AML-193 (cell line): ENCODE results near the gene MLF2.

Experiments
- DNase-seq, 2 experiments: peaks; one replicate each; lab custom pipeline; 2025; lab: John Stamatoyannopoulos, UW

MLF2 gene, protein sequence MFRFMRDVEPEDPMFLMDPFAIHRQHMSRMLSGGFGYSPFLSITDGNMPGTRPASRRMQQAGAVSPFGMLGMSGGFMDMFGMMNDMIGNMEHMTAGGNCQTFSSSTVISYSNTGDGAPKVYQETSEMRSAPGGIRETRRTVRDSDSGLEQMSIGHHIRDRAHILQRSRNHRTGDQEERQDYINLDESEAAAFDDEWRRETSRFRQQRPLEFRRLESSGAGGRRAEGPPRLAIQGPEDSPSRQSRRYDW

DNA sequence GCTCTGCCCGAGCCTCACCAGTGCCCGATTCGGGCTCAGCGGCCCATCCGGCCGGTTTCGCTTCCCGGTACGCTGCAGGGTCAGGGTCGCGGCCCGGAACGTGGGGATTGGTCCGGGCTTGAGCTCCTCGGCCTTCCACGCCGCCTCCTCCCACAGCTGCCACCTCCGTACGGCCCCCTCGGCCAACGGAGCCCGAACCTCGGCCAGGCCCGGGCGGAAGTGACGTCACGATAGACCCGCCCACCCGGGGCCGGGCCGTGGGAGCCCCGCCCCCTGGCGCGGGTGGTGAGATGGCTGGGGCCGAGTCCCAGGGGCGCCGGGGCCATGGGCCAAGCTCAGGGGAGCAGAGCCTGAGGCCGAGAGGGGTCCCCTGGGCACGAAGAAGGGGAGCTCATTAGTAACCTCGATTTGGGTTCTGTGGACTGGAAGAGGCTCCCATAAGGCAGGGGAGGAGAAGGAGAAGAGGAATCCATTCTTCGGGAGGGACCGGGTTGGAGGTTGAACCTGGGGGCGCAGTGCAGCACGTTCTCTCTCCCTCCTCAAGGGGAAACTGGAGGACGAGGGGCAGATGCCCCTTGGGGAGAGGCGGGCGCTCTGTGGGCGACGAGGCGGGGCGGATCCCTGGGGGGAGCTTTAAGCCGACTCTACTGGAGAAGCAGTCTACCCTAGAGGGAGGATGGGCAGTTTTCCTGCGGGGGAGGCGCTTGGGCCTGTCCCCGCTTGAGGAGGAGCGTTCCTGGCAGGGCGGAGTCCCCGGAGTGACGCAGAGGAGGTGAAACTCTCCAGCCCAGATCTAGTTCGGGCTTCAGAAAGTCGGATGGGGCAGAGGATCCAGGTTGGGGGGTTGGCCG is at the start of gene MLF2:
TSS of gene MLF2 (minus strand) at position 221 of the 851 bp plus-strand sequence. CDS start 807 bp downstream, outside the sequence.
- DNase-seq: peak; percentile 86 to 94

DNA sequence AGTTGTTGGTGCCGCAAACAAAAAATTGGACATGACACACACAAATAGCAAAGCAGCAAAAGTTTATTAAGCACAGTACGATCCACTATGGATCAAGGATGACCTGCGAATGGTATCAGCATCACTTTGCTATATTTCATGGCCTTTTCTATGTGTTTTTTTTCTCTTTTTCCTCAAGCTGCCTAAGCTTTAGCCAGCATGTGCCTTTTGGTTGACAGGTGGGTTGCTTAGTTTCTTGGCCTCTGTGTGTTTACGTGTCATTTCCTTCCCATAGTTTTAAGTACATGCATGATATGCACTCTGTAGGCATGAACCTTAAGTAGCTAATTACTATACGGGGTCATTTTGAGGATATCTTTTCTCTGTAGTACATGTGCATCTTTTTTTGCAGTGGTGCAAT is 46.2 kb upstream of the MLF2 start:
- DNase-seq: no peak

GRCh38 chr12:6796576-6796975 is 43.6 kb upstream of the MLF2 start:
- DNase-seq: no peak

DNA sequence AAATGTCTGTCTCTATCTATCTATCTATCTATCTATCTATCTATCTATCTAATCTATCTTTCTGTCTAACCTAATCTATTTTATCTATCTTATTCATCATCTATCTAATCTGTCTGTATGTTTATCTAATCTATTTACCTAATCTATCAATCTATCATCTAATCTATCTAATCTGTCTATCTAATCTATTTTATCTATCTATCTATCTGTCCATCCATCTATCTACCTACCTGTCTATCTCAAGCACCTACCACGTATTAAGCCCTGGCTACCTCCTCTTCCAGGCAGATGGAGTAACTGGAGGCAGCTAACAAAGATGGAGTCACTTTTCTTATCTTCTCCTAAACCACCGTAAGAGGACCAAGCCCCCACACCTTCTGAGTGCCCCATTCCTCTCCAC is 42.1 kb upstream of the MLF2 start:
- no peak for DNase-seq

DNA sequence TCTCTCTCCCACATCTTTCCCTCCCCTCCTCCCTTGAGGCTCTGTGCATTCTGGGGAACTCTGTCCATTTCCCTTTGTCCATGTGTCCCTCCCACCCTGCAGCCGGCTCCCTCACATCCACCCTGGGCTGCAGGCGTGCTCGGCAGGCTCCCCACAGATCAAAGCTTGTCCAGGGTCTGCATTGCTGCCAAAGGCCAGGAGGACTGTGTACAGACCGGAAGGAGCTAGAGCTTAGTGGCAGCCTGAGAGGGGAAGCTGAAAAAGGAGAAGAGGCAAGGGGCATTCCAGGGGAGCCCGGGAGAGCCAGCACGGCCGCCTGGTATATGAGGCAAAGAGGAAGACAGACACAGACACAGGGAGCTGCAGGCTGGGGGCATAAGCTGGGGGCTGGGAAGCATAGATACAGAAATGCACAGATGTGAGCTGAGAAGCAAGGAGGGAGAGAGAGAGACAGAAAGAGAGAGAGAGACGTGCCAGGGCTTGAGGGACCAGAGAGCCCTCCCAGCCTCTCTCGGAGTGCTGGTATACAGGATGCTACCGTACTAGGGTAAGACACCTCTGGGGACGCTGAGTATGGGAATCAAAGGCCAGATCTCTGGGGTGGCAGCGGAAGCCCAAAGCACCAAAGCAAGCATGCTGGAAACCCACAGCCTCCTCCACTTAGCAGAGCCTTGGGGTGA is 39.7 kb upstream of the MLF2 start:
- peak; percentile 73 to 81 for DNase-seq

- DNase-seq: no peak
Measured at GRCh38 chr12:6791931-6792520, 39.1 kb upstream of the MLF2 start.

- no peak for DNase-seq
Measured at GRCh38 chr12:6790496-6791150, 37.7 kb upstream of the MLF2 start.

- DNase-seq: peak in 1 of 2 experiments; percentile 46
Measured at GRCh38 chr12:6788972-6789924, 36.3 kb upstream of the MLF2 start, which contains the start of gene CD4. TSS of gene CD4 (plus strand) at chr12:6789528. CDS start at chr12:6800139, 10,611 bp downstream.

DNA sequence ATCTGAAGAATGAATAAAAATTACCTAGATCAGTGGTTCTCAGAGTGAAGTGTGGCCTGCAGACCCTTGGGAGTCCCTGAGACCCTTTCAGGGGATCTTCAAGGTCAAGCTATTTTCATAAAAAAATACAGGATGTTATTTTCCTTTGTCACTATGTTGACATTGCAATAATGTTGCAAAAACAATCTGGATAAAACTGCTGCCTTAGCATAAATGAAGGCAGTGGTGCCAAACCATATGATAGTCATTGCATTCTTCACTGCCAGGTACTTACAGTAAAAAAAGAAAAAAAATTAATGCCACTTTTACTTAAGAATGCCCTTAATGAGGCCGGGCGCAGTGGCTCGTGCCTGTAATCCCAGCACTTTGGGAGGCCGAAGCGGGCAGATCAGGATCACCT is 34.4 kb upstream of the MLF2 start:
- no peak for DNase-seq

GRCh38 chr12:6786416-6787094 is 33.6 kb upstream of the MLF2 start:
- DNase-seq: no peak

- DNase-seq: no peak
Measured at GRCh38 chr12:6784761-6785160, 31.8 kb upstream of the MLF2 start.

- no peak for DNase-seq
Measured at GRCh38 chr12:6784296-6784695, 31.4 kb upstream of the MLF2 start.

DNA sequence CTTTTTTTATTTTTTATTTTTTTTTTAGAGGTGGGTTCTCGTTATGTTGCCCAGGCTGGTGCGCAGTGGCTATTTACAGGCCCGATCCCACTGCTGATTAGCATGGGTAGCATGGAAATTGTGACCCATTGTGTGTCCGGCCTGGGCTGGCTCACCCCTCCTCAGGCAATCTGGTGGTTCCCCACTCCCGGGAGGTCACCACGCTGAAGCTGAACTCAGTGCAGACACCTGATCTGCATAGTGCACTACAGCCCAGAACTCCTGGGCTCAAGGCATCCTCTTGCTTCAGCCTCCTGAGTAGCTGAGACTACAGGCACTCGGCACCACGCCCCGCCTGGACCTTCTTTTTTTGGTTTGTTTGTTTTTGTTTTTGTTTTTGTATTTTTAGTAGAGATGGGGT is 30.9 kb upstream of the MLF2 start:
- no peak for DNase-seq

DNA sequence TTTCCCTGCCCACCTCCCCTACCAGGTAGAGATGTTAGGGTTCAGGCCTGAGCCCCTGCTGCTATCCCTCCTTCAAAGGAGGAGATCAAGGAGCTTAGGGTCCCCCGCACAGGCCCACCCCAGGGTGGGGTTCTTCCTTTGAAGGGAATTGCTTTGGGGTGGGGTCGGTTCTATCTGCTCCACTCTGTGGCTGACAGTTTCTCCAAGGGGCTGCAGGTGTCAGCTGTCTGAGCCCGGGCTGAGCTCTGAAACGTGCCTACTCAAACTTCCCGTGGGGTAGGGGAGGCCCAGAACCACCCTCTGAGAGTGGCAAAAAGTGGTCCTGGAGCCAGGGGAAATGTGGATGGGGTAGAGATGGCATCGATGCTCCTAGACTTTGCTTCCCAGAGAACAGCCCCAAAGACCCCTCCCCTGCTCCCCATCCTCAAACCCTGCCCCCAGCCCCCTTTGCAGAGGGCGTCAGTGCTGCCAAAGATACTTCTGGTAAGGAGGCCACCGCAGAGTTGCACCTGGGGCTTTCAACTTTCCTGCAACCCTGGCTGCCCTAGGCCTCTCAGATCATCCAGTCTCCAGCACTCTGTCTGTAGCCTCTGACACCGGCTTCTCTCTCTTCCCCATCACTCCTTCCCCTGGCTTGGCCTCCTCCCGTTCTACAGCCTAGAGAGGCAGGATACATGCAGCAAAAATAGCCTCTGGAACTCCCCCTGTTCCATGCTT is 30.1 kb upstream of the MLF2 start:
- no peak for DNase-seq

GRCh38 chr12:6782119-6782518 is 29.2 kb upstream of the MLF2 start:
- no peak for DNase-seq

DNA sequence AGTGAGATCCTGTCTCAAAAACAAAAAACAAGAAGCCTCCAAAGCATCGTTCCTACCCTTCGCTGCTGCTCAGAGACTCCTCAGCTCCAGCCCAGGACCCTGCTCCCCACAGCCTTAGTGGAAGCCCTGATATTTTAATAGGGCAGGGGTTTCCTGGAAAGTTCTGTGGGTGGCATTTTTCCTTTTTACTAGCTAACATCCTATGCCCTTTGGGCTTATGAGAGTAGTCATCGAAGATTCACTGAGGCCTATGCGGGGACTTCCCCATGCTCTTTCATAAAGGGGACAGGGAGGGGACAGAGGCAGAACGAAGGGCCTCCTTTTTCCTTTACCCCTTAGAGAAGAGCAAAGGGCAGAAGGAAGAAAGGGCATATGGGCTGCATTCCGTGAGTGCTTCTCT is 27.6 kb upstream of the MLF2 start:
- DNase-seq: no peak

DNA sequence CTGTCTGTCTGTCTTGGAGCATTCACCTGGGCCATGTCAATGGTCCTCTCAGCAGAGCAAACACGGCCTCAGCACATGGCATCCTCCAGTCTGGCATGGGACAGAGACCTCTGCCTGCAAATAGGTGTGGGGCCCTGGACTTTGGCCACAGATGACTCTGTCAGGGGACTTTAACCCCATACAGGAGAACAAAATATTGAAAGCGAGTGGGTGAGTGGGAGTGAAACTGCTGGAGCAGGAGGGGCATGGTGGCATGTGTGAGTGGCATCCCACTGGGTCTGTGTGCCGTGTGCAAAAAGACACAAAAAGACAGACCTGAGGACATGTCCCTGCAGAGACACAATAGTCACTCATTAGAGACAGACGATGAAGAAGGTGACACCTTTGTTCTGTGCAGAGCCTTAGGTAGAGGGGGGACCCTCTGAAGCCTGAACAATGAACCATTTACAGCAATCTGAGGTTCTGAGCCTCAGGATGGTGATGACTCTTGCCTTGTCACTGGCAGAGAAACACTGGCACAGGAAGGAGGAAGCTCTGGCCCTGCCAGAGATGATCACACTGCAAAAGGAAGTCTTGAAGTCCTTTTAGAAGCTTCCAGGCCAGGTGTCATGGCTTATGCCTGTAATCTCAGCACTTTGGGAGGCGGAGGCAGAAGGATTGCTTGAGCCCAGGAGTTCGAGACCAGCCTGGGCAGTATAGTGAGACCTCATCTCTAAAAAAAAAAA is 26.9 kb upstream of the MLF2 start:
- DNase-seq: no peak
